ENCODE results near the gene EYS.

The EYS gene

GRCh38 chr6:65728879-65729479 lies 22.0 kb upstream of the EYS start:
- H3K27me3 ChIP-seq (ENCODE audit: control insufficient read depth, low read length): no peaks in the 10 kb centered on the region
- H3F3A ChIP-seq (ENCODE audit: control insufficient read depth, insufficient read depth): no peaks in the 10 kb centered on the region
- H3K4me2 ChIP-seq (ENCODE audit: low read length): no peak overlapping the region
- H3K79me2 ChIP-seq (ENCODE audit: control insufficient read depth, low read length): no peaks in the 10 kb centered on the region
- no peaks in the 10 kb centered on the region for H3K9me3 ChIP-seq (ENCODE audit: control insufficient read depth, insufficient read depth, low read length)
- no peak overlapping the region for H3K4me3 ChIP-seq (ENCODE audit: low read length)
- no peak overlapping the region for H3K27ac ChIP-seq (ENCODE audit: low read depth, low read length)
- no peaks in the 10 kb centered on the region for H4K20me1 ChIP-seq (ENCODE audit: control insufficient read depth, insufficient read depth, low read depth, low read length)
- TF ChIP-seq CTCF (IDR thresholded peaks at IDR 0.05; ENCODE audit: low read depth, low read length, poor library complexity, severe bottlenecking) (no peak), EZH2phosphoT487 (IDR thresholded peaks at IDR 0.05; ENCODE audit: borderline replicate concordance, low read length) (no peak)
- H3K9me2 ChIP-seq (replicated peaks; ENCODE audit: control insufficient read depth, low read length): no peaks in the 10 kb centered on the region
- no peaks in the 10 kb centered on the region for H3K36me3 ChIP-seq (ENCODE audit: control insufficient read depth, low read length)
- no peaks in the 10 kb centered on the region for H3K4me1 ChIP-seq (ENCODE audit: control insufficient read depth, low read length)

GRCh38 chr6:65719101-65719500 lies 12.1 kb upstream of the EYS start:
- H4K20me1 ChIP-seq (ENCODE audit: control insufficient read depth, insufficient read depth, low read depth, low read length): no peaks in the 10 kb centered on the region
- no peak overlapping the region for H3K4me3 ChIP-seq (ENCODE audit: low read length)
- H3K27ac ChIP-seq (ENCODE audit: low read depth, low read length): no peak overlapping the region

GRCh38 chr6:65711531-65711930 lies 4.5 kb upstream of the EYS start:
- H3K36me3 ChIP-seq (ENCODE audit: control insufficient read depth, low read length): no peaks in the 10 kb centered on the region
- H3K27me3 ChIP-seq (ENCODE audit: control insufficient read depth, low read length): no peaks in the 10 kb centered on the region
- H3K27ac ChIP-seq (ENCODE audit: low read depth, low read length): no peak overlapping the region
- H3K4me2 ChIP-seq (ENCODE audit: low read length): no peak overlapping the region
- no peaks in the 10 kb centered on the region for H3K79me2 ChIP-seq (ENCODE audit: control insufficient read depth, low read length)
- no peaks in the 10 kb centered on the region for H3K9me3 ChIP-seq (ENCODE audit: control insufficient read depth, insufficient read depth, low read length)
- no peaks in the 10 kb centered on the region for H4K20me1 ChIP-seq (ENCODE audit: control insufficient read depth, insufficient read depth, low read depth, low read length)
- TF ChIP-seq EZH2phosphoT487 (IDR thresholded peaks at IDR 0.05; ENCODE audit: borderline replicate concordance, low read length) (no peak), CTCF (IDR thresholded peaks at IDR 0.05; ENCODE audit: low read depth, low read length, poor library complexity, severe bottlenecking) (no peak)
- no peaks in the 10 kb centered on the region for H3K4me1 ChIP-seq (ENCODE audit: control insufficient read depth, low read length)
- H3K9me2 ChIP-seq (replicated peaks; ENCODE audit: control insufficient read depth, low read length): no peaks in the 10 kb centered on the region
- no peaks in the 10 kb centered on the region for H3F3A ChIP-seq (ENCODE audit: control insufficient read depth, insufficient read depth)
- H3K4me3 ChIP-seq (ENCODE audit: low read length): no peak overlapping the region

More at GRCh38 chr6:65719101-65719500, 12.1 kb upstream of the EYS start:
- Histone ChIP-seq H3K36me3 (ENCODE audit: control insufficient read depth, low read length) (no peaks in the 10 kb centered on the region), H3K9me2 (replicated peaks; ENCODE audit: control insufficient read depth, low read length) (no peaks in the 10 kb centered on the region), H3K9me3 (ENCODE audit: control insufficient read depth, insufficient read depth, low read length) (no peaks in the 10 kb centered on the region), H3F3A (ENCODE audit: control insufficient read depth, insufficient read depth) (no peaks in the 10 kb centered on the region), H3K4me1 (ENCODE audit: control insufficient read depth, low read length) (no peaks in the 10 kb centered on the region), H3K27me3 (ENCODE audit: control insufficient read depth, low read length) (no peaks in the 10 kb centered on the region), H3K79me2 (ENCODE audit: control insufficient read depth, low read length) (no peaks in the 10 kb centered on the region), H3K4me2 (ENCODE audit: low read length) (no peak overlapping the region)
- no peak for TF ChIP-seq EZH2phosphoT487 (IDR thresholded peaks at IDR 0.05; ENCODE audit: borderline replicate concordance, low read length)
- no peak for TF ChIP-seq CTCF (IDR thresholded peaks at IDR 0.05; ENCODE audit: low read depth, low read length, poor library complexity, severe bottlenecking)
